Activated T-helper 17 cell treated with anti-CD3 and anti-CD28 coated beads, Interleukin-2, amount 50 U/mL, for 72 hours (primary cell): ENCODE data around the gene TCOF1. TPM values are rescaled to one million over a fixed set of nuclear protein-coding genes. Genes with fewer than 3 reads are reported as not detected.
"Not testable (repeated sequence)": the region's sequence is repeated elsewhere in the genome, so short reads cannot be mapped to it uniquely, and the experiment has no call there.

Source experiments
- ATAC-seq: fragments of 150-1000 bp; cut with Tn5 transposase; replicated peaks from 2 replicates; pipeline ENCODE4 v1.10.0; 2021; ENCODE audit warnings: mild to moderate bottlenecking, moderate library complexity
- H3K27ac Mint-ChIP-seq: one replicate; pipeline ENCODE4 v1.8.0; 2022; ENCODE audit warnings: mixed read lengths
- H3K27me3 Mint-ChIP-seq: one replicate; pipeline ENCODE4 v1.8.0; 2022; ENCODE audit warnings: mixed read lengths
- H3K36me3 Mint-ChIP-seq: one replicate; pipeline ENCODE4 v1.8.0; 2022; ENCODE audit warnings: low read depth, mild to moderate bottlenecking, mixed read lengths
- H3K4me1 Mint-ChIP-seq: one replicate; pipeline ENCODE4 v1.8.0; 2022; ENCODE audit warnings: mixed read lengths
- H3K4me3 Mint-ChIP-seq: one replicate; pipeline ENCODE4 v1.8.0; 2022; ENCODE audit warnings: mild to moderate bottlenecking, mixed read lengths
- H3K9me3 Mint-ChIP-seq: one replicate; pipeline ENCODE4 v1.8.0; 2022; ENCODE audit warnings: mixed read lengths
- total RNA-seq, 2 donors: library from RNA; stranded (reverse); gene quantifications; one replicate each; pipeline ENCODE4 v1.2.3, GENCODE V29; 2022

The TCOF1 gene
- total RNA-seq, 2 donors from 2014 or later = 55.3 to 117 TPM

- Mint-ChIP-seq H3K27me3 (no peaks in the 10 kb centered on the region), H3K27ac (no peak overlapping the region)
These were observed 49.2 kb downstream of the TCOF1 start for GRCh38 chr5:150406723-150407095.

GRCh38 chr5:150407096-150407720, 49.7 kb downstream of the TCOF1 start:
- H3K4me1 Mint-ChIP-seq = peaks cover 12% of the 10 kb centered on the region
- no peak for ATAC-seq
- no peak overlapping the region for H3K4me3 Mint-ChIP-seq
- no peaks in the 10 kb centered on the region for H3K27me3 Mint-ChIP-seq
- H3K27ac Mint-ChIP-seq = no peak overlapping the region
- H3K36me3 Mint-ChIP-seq = peaks cover 82% of the 10 kb centered on the region
- no peaks in the 10 kb centered on the region for H3K9me3 Mint-ChIP-seq

More at GRCh38 chr5:150406723-150407095, 49.2 kb downstream of the TCOF1 start:
- Mint-ChIP-seq H3K4me1 (peaks cover 12% of the 10 kb centered on the region), H3K9me3 (no peaks in the 10 kb centered on the region), H3K36me3 (peaks cover 87% of the 10 kb centered on the region), H3K4me3 (no peak overlapping the region)
- no peak for ATAC-seq

- no peak overlapping the region for H3K4me3 Mint-ChIP-seq
- peaks cover 77% of the 10 kb centered on the region for H3K36me3 Mint-ChIP-seq
- H3K27ac Mint-ChIP-seq = no peak overlapping the region
- H3K4me1 Mint-ChIP-seq = peaks cover 18% of the 10 kb centered on the region
- H3K27me3 Mint-ChIP-seq = no peaks in the 10 kb centered on the region
- ATAC-seq = no peak
- H3K9me3 Mint-ChIP-seq = no peaks in the 10 kb centered on the region
These were observed 50.9 kb downstream of the TCOF1 start for GRCh38 chr5:150408231-150408943.

GRCh38 chr5:150409638-150410523, 52.4 kb downstream of the TCOF1 start:
- H3K27me3 Mint-ChIP-seq = no peaks in the 10 kb centered on the region
- peak overlapping the region; percentile 100 for H3K4me3 Mint-ChIP-seq
- H3K36me3 Mint-ChIP-seq = peaks cover 62% of the 10 kb centered on the region
- no peaks in the 10 kb centered on the region for H3K9me3 Mint-ChIP-seq
- peak; percentile 56 for ATAC-seq
- peak overlapping the region; percentile 87 for H3K27ac Mint-ChIP-seq
- peaks cover 21% of the 10 kb centered on the region for H3K4me1 Mint-ChIP-seq

GRCh38 chr5:150410524-150411244, 53.2 kb downstream of the TCOF1 start:
- H3K9me3 Mint-ChIP-seq = no peaks in the 10 kb centered on the region
- H3K36me3 Mint-ChIP-seq = peaks cover 54% of the 10 kb centered on the region
- no peaks in the 10 kb centered on the region for H3K27me3 Mint-ChIP-seq
- H3K4me1 Mint-ChIP-seq = peaks cover 21% of the 10 kb centered on the region
- ATAC-seq = peak; percentile 50
- H3K27ac Mint-ChIP-seq = peak overlapping the region; percentile 87
- H3K4me3 Mint-ChIP-seq = peak overlapping the region; percentile 100

GRCh38 chr5:150411245-150411979, 53.9 kb downstream of the TCOF1 start:
- peaks cover 47% of the 10 kb centered on the region for H3K36me3 Mint-ChIP-seq
- H3K27ac Mint-ChIP-seq = peak overlapping the region; percentile 87
- no peaks in the 10 kb centered on the region for H3K27me3 Mint-ChIP-seq
- peak; percentile 27 for ATAC-seq
- H3K4me1 Mint-ChIP-seq = peaks cover 21% of the 10 kb centered on the region
- H3K9me3 Mint-ChIP-seq = no peaks in the 10 kb centered on the region
- peak overlapping the region; percentile 100 for H3K4me3 Mint-ChIP-seq

- no peaks in the 10 kb centered on the region for H3K9me3 Mint-ChIP-seq
- H3K36me3 Mint-ChIP-seq = peaks cover 36% of the 10 kb centered on the region
- peaks cover 21% of the 10 kb centered on the region for H3K4me1 Mint-ChIP-seq
- peak within 1 kb of the TSS; percentile 100 for H3K4me3 Mint-ChIP-seq
- peak within 1 kb of the TSS; percentile 100 for H3K27ac Mint-ChIP-seq
- ATAC-seq = peak; percentile 86
- H3K27me3 Mint-ChIP-seq = no peaks in the 10 kb centered on the region
These were observed 55.0 kb downstream of the TCOF1 start, which contains the start of gene CD74 for GRCh38 chr5:150412319-150413175. Gene CD74, minus strand, starts transcription at chr5:150412910. Its CDS starts 161 bp downstream, at chr5:150412749.

GRCh38 chr5:150413176-150413901, 55.8 kb downstream of the TCOF1 start:
- no peaks in the 10 kb centered on the region for H3K9me3 Mint-ChIP-seq
- H3K27me3 Mint-ChIP-seq = no peaks in the 10 kb centered on the region
- H3K4me1 Mint-ChIP-seq = peaks cover 21% of the 10 kb centered on the region
- peak overlapping the region; percentile 100 for H3K27ac Mint-ChIP-seq
- H3K4me3 Mint-ChIP-seq = peak overlapping the region; percentile 100
- H3K36me3 Mint-ChIP-seq = peaks cover 28% of the 10 kb centered on the region
- ATAC-seq = no peak

- H3K9me3 Mint-ChIP-seq, H3K27me3 Mint-ChIP-seq, ATAC-seq: not testable (repeated sequence)
- peaks cover 21% of the 10 kb centered on the region for H3K36me3 Mint-ChIP-seq
- peak overlapping the region; percentile 100 for H3K4me3 Mint-ChIP-seq
- H3K27ac Mint-ChIP-seq = peak overlapping the region; percentile 100
- peaks cover 21% of the 10 kb centered on the region for H3K4me1 Mint-ChIP-seq
These were observed 56.6 kb downstream of the TCOF1 start for GRCh38 chr5:150413902-150414790.

- Mint-ChIP-seq H3K27me3 (no peaks in the 10 kb centered on the region), H3K36me3 (no peaks in the 10 kb centered on the region), H3K9me3 (no peaks in the 10 kb centered on the region), H3K4me1 (no peaks in the 10 kb centered on the region), H3K4me3 (no peak overlapping the region), H3K27ac (peak overlapping the region; percentile 56)
- ATAC-seq = no peak
These were observed 62.3 kb downstream of the TCOF1 start for GRCh38 chr5:150419630-150420270.

GRCh38 chr5:150422075-150422474, 64.6 kb downstream of the TCOF1 start:
- ATAC-seq = no peak
- Mint-ChIP-seq H3K4me1 (no peaks in the 10 kb centered on the region), H3K9me3 (no peaks in the 10 kb centered on the region), H3K27ac (no peak overlapping the region), H3K27me3 (no peaks in the 10 kb centered on the region), H3K36me3 (no peaks in the 10 kb centered on the region), H3K4me3 (no peak overlapping the region)
